HTERT RPE-1 (cell line): Measurements from ENCODE around the gene ICE1.

Experiments
- in situ Hi-C: fragments of 300-500 bp; cut with MboI; formaldehyde crosslinking; loops from 4 replicates; pipeline ENCODE4 v1.14.3; 2020; ENCODE audit warnings: low sequenced_read_pairs

ICE1 gene

DNA sequence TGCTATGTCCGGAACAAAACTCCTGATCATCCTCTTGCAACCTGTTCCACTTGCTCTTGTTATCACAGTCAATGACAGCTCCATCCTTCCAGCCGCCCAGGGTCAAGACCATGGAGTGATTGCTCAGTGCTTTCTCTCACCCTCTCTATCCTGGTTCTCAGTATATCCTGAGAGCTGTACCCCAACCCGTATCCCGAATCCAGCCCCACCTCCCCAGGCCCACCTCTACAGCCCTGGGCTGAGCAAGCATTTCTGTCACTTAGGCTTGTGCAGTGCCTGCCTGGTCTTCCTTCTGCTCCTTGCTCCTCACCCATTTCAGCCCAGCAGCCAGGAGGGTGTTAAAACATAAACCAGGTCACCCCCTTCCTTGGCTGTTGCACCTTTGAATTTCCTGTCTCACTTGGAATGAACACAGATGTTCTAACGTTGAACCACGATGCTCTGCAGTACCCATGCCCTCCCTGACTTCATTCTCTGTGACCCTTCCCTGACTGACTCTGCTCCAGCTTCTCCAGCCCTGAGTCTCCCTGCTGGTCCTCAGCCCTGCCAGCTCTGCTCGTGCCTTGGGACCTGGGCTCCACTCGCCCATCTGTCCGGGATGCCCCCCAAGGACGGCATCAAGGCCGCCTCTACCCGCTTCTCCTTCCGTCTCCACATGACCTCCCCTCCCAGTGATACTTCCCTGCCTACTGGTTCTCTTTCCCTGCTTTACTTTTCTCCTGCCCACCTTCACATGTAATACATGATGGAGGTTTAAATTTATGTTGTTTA lies 110.0 kb downstream of the ICE1 start:
- in situ Hi-C loops: no loop called here

DNA sequence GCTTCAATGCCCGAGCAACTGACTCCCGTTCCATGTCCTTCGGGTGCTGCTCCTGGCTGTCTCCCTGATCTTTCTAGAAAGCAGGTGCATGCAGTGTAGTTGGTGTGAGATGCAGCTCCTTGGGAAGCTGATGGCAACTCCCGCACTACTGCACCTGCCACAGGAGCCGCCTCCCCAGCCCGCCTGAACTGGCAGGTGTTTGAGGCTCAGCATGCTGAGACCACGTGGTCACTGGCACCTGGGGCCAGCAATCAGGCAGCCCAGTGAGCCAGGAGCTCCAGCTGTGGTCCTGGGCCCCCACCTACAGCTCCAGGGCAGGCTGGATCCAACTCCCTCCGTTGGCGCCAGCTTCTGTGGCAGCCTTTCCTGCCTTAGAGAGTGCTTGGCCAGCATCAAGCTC lies 111.5 kb downstream of the ICE1 start:
- in situ Hi-C loops: no loop called here

GRCh38 chr5:5534333-5534732 lies 111.9 kb downstream of the ICE1 start:
- in situ Hi-C loops: no loop called here

DNA sequence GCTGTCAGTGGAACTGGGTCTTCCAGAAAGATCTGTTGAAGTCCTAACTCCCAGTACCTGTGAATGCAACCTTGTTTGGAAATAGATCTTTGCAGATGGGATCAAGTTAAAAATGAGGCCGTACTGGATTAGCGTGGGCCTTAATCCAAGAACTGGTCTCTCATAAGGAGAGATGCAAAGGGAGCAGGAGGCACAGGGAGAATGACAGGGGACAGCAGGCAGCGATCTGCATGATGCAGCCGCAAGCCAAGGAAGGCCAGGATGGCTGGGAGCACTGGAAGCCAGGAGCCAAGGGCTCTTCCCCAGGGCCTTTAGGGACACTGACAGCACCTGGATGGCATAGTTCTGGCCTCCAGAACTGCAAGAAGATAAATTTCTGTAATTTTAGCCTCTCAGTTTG lies 114.4 kb downstream of the ICE1 start:
- in situ Hi-C loops: no loop called here

DNA sequence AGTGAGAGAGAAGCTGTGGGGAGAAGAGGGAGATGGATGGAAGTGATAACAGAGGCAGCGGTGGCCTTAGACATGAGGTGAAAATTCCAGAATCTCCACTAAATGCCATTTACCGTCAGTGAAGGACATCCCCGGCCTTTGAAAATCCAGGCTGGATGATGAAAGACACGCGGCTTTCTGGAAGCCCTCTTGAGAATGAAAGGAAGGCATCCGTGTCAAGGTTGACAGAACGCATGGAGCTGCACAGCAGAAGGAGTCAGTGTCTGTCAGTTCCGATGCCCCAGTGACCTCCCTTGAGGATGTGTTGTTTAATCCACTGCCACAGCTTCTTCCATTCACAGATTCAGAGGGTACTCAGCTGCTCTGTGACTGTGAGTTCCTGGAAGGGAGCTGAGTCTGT lies 114.9 kb downstream of the ICE1 start:
- in situ Hi-C loops: no loop called here

DNA sequence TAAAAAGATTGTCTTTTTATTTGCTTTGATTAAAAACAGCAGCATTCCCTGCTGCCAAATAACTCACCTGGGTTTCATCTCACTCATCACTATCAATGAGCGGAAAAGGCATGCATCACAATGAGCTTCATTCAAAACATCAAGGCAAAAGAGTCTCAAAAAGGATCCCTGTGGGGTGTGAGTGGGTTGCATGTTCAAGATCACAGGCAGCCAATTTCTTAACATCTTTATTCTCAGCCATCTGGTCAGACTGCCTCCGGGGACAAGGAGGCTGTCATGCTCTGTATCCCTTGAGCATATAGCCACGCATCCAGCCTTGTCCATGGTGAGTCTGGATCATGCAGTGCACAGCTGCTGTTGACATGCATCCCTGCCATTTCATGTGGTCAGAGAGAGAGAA lies 117.1 kb downstream of the ICE1 start:
- in situ Hi-C loops: no loop called here
